HCT116 (cell line): ENCODE results near the gene SFXN1.

Experiments
- ATF3 ChIP-seq: IDR thresholded peaks from 2 replicates; pipeline ENCODE4 v1.6.1; 2012
- CTCF ChIP-seq, 3 experiments: fragments of 200-600 bp in 1 of 3; sonication (generic) in 1 of 3; IDR thresholded peaks in 2 of 3; conservative IDR thresholded peaks in 1 of 3; 2 replicates each; pipeline ENCODE4 v1.5.1; 2012 to 2017; ENCODE audit warnings: low read depth in 2 of 3, low read length in 2 of 3, antibody characterized with exemption in 1 of 3, borderline replicate concordance in 1 of 3, control low read depth in 1 of 3, mild to moderate bottlenecking in 1 of 3, mixed read lengths in 1 of 3, mixed run types in 1 of 3, moderate library complexity in 1 of 3; ENCODE audit not compliant: insufficient read depth in 1 of 3
- EGR1 ChIP-seq: IDR thresholded peaks from 2 replicates; pipeline ENCODE4 v1.6.1; 2012; ENCODE audit warnings: low read depth
- JUND ChIP-seq: IDR thresholded peaks from 2 replicates; pipeline ENCODE4 v1.6.1; 2012
- MAX ChIP-seq: IDR thresholded peaks from 2 replicates; pipeline ENCODE4 v1.6.1; 2012
- POLR2A ChIP-seq: IDR thresholded peaks from 2 replicates; pipeline ENCODE4 v1.7.0; 2011; ENCODE audit warnings: borderline replicate concordance; ENCODE audit not compliant: insufficient read depth, insufficient read length; ENCODE audit errors: extremely low read depth
- POLR2AphosphoS5 ChIP-seq: IDR thresholded peaks from 2 replicates; pipeline ENCODE4 v1.6.1; 2011; ENCODE audit warnings: mild to moderate bottlenecking, low read depth, low read length, moderate library complexity
- RAD21 ChIP-seq: IDR thresholded peaks from 2 replicates; pipeline ENCODE4 v1.6.1; 2012; ENCODE audit warnings: low read depth, mild to moderate bottlenecking
- SIN3A ChIP-seq: IDR thresholded peaks from 2 replicates; pipeline ENCODE4 v1.6.1; 2012; ENCODE audit warnings: low read depth
- YY1 ChIP-seq: IDR thresholded peaks from 2 replicates; pipeline ENCODE4 v1.6.1; 2011; ENCODE audit warnings: low read length, low read depth, moderate library complexity, mild to moderate bottlenecking; ENCODE audit not compliant: insufficient replicate concordance; ENCODE audit errors: extremely low read depth
- ZBTB33 ChIP-seq: IDR thresholded peaks from 2 replicates; pipeline ENCODE4 v1.6.1; 2011; ENCODE audit warnings: mild to moderate bottlenecking, low read length, moderate library complexity; ENCODE audit not compliant: insufficient replicate concordance; ENCODE audit errors: extremely low read depth
- ZNF274 ChIP-seq: fragments of 200-500 bp; sonication (Bioruptor generic); IDR thresholded peaks from 2 replicates; pipeline ENCODE4 v1.6.1; 2014; ENCODE audit warnings: mild to moderate bottlenecking, low read depth, low read length, inconsistent platforms

- TF ChIP-seq ZNF274: no peak
- no peak for TF ChIP-seq POLR2AphosphoS5
- no peak for TF ChIP-seq EGR1
- TF ChIP-seq ZBTB33: no peak
- TF ChIP-seq CTCF (IDR thresholded peaks at IDR 0.05 in 2 of 3, conservative IDR thresholded peaks at IDR 0.05 in 1 of 3; ENCODE audit: borderline replicate concordance in 1 of 3, insufficient read depth in 1 of 3, low read depth in 2 of 3, low read length in 2 of 3): no peak
- TF ChIP-seq RAD21: no peak
- TF ChIP-seq POLR2A: no peak
- no peak for TF ChIP-seq YY1
- TF ChIP-seq JUND: no peak
- TF ChIP-seq MAX: no peak
- no peak for TF ChIP-seq ATF3
- no peak for TF ChIP-seq SIN3A
Observed at GRCh38 chr5:175547842-175548241, 69.5 kb downstream of the SFXN1 start.
